DOHH2 (cell line): ENCODE results near the gene EIF4B.

Experiments used
- EZH2phosphoT487 ChIP-seq: fragments of 200-600 bp; sonication (generic); IDR thresholded peaks from 2 replicates; pipeline ENCODE4 v1.6.1; 2017; ENCODE audit warnings: borderline replicate concordance, mild to moderate bottlenecking, antibody characterized with exemption, low read length, moderate library complexity, mixed read lengths
- TF ChIP-seq, protein P1 (sequence below): fragments of 200-600 bp; sonication (generic); IDR thresholded peaks from one replicate; pipeline ENCODE4 v1.5.1; 2014; ENCODE audit warnings: antibody characterized with exemption, mild to moderate bottlenecking, low read depth, low read length; ENCODE audit not compliant: poor library complexity, severe bottlenecking

DNA sequence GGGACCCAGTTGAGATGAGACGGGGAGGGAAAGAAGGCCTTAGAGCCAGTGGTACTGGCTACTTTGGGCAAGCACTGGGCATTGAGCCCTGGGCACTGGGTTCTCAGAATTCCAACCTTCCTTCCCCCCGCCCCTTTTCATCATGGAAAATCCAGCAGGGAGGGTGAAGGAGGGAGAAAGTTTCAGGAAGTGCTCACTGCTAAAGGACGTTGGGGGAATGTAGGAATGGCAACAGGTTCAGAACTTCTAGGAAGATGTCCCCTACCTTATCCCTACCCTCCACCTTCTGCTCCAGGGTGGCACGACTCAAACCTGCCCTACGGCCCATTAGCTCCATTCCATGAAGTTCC, 39.4 kb downstream of the EIF4B start:
- TF ChIP-seq, protein P1, sequence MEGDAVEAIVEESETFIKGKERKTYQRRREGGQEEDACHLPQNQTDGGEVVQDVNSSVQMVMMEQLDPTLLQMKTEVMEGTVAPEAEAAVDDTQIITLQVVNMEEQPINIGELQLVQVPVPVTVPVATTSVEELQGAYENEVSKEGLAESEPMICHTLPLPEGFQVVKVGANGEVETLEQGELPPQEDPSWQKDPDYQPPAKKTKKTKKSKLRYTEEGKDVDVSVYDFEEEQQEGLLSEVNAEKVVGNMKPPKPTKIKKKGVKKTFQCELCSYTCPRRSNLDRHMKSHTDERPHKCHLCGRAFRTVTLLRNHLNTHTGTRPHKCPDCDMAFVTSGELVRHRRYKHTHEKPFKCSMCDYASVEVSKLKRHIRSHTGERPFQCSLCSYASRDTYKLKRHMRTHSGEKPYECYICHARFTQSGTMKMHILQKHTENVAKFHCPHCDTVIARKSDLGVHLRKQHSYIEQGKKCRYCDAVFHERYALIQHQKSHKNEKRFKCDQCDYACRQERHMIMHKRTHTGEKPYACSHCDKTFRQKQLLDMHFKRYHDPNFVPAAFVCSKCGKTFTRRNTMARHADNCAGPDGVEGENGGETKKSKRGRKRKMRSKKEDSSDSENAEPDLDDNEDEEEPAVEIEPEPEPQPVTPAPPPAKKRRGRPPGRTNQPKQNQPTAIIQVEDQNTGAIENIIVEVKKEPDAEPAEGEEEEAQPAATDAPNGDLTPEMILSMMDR, result no peak
- TF ChIP-seq EZH2phosphoT487, result no peak
